ENCODE measurements around the gene VEGFD.

Gene VEGFD

DNA sequence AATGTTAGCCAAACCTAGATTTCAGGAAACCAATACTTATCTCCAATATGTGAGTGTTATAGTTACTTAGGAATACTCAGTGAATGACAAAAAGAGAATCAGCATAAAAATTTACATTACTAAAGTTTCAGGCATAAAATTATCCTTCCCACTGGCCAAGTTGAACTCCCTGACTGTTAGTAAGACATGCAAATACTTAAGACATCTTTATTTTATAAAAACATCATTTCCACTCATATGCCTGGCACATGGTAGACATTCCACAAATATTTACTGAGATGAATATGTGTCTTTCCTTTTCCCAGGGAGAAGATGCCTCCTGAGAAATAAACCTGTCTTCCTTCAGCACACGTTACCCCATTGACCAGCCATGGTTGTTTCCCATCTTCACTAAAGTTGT lies 7.3 kb downstream of the VEGFD start:
- H3K4me3 ChIP-seq (replicated peaks in 1 of 2; ENCODE audit: low read depth in 2 of 2, low read length in 2 of 2), result no peak overlapping the region
- TF ChIP-seq CTCF (IDR thresholded peaks at IDR 0.05; ENCODE audit: low read depth, low read length), result no peak
- DNase-seq (ENCODE audit: low read depth in 2 of 2), result peak in 1 of 2 donors; percentile 3

DNA sequence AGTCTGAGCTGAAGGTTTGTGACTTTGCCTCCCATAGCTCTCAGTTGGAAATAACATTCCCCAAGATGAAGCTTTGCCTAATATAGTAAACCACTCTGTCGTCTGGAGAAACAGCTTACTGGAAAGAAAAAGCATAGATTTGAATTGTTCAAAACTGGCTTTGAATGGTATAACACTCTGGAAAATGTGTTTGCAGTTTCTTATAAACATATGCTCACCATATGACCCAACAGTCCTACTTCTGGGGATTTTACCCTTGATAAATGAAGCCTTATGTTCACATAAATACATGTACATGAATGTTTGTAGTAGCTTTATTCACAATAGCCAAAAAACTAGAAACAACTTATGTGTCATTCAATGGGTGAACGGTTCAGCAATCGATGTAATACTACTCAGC lies 10.2 kb downstream of the VEGFD start:
- DNase-seq (ENCODE audit: low read depth in 2 of 2), result no peak
- TF ChIP-seq CTCF (IDR thresholded peaks at IDR 0.05; ENCODE audit: low read depth, low read length), result no peak
- no peak overlapping the region for H3K4me3 ChIP-seq (replicated peaks in 1 of 2; ENCODE audit: low read depth in 2 of 2, low read length in 2 of 2)

DNA sequence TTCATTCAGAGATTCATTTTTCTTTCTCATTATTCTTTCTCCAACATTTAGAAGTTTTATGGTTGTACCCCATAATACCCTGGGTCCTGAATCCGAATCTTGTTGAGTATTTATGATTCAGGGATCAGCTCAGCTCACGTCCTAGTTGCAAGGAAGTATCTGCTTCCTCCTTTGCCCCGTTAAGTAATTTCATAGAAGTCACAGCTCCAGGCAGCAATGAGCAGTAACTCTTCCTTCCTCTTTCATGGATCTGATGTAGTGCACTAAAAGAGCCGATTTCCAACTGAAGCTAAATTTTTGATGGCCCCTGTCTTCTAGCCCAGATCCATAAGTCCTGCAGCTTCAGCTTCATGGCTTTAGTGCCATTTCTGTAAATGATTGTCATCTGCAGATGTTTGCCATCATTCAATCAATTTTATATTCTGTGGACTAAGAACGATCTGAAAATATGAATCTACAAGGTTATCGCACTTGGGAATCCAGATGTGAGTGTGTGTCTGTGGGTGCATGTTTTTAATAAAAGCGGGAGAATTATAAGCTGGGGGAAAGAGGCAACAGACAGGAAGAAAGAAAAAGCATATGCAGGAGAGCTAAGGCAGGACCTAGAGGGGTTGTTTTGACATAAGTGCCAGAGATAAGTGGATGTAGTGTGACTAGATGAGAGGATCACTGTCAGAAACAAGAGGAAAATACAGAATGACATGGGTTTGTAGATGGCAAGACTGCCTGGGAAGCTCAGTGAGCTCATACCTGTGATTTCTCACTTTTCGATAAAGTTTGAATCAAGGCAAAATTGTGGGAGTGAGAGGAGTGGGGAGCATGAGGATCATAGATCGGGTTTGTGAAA lies 17.5 kb downstream of the VEGFD start:
- no peak for TF ChIP-seq CTCF (IDR thresholded peaks at IDR 0.05; ENCODE audit: low read depth, low read length)
- no peak overlapping the region for H3K4me3 ChIP-seq (replicated peaks in 1 of 2; ENCODE audit: low read depth in 2 of 2, low read length in 2 of 2)
- DNase-seq (ENCODE audit: low read depth in 2 of 2), result no peak

- H3K4me3 ChIP-seq (replicated peaks in 1 of 2; ENCODE audit: low read depth in 2 of 2, low read length in 2 of 2), result no peak overlapping the region
- TF ChIP-seq CTCF (IDR thresholded peaks at IDR 0.05; ENCODE audit: low read depth, low read length), result no peak
- DNase-seq (ENCODE audit: low read depth in 2 of 2), result peak; percentile 7 to 38
These were observed 24.5 kb downstream of the VEGFD start for GRCh38 chrX:15359701-15360100.

GRCh38 chrX:15358533-15358932 lies 25.7 kb downstream of the VEGFD start:
- no peak for DNase-seq (ENCODE audit: low read depth in 2 of 2)
- TF ChIP-seq CTCF (IDR thresholded peaks at IDR 0.05; ENCODE audit: low read depth, low read length), result no peak
- H3K4me3 ChIP-seq (replicated peaks in 1 of 2; ENCODE audit: low read depth in 2 of 2, low read length in 2 of 2), result no peak overlapping the region

DNA sequence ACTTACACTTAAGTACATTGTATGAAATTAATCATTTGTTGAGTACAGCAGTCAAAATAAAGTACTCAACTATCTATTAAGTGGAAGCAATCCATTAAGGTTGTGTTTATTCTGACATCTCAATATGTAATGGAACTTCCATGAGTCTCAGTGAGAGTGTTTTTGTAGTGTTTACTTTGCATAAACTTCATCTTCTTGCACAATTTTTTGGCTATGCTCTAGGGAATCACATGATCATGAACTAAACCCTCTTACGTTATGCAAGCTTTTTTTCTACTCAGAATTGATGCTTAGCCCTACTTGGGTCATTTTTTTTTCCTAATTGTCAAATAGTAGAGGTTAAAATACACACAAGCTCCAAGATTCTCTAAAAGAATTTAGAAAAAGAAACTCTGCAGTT lies 27.8 kb downstream of the VEGFD start:
- H3K4me3 ChIP-seq (replicated peaks in 1 of 2; ENCODE audit: low read depth in 2 of 2, low read length in 2 of 2), result no peak overlapping the region
- peak; percentile 74 to 82 for DNase-seq (ENCODE audit: low read depth in 2 of 2)
- no peak for TF ChIP-seq CTCF (IDR thresholded peaks at IDR 0.05; ENCODE audit: low read depth, low read length)

All from cardiac fibroblast (primary cell).